Fibroblast of mammary gland (primary cell): Measurements from ENCODE around the gene FANCC.
"Not testable (repeated sequence)": the region's sequence is repeated elsewhere in the genome, so short reads cannot be mapped to it uniquely, and the experiment has no call there.

Experiments used
- DNase-seq: peaks from one replicate; pipeline ENCODE4 v3.0.0-alpha.2; 2010; ENCODE audit warnings: low read depth
- H3K4me3 ChIP-seq: 2 replicates; pipeline ENCODE4 v1.5.1; 2011; ENCODE audit warnings: low read depth, mild to moderate bottlenecking, low read length, moderate library complexity; ENCODE audit not compliant: control insufficient read depth
- CTCF ChIP-seq: conservative IDR thresholded peaks from 2 replicates; pipeline ENCODE4 v1.5.1; 2011; ENCODE audit warnings: low read depth, low read length, inconsistent platforms; ENCODE audit not compliant: control insufficient read depth, insufficient read depth

The FANCC gene

GRCh38 chr9:95225726-95226106 lies 91.8 kb downstream of the FANCC start:
- H3K4me3 ChIP-seq: no peak overlapping the region
- DNase-seq: no peak
- TF ChIP-seq CTCF: no peak

- H3K4me3 ChIP-seq: no peak overlapping the region
- peak; percentile 30 for DNase-seq
- no peak for TF ChIP-seq CTCF
Observed at GRCh38 chr9:95225076-95225725, 92.3 kb downstream of the FANCC start.

- peak; percentile 38 for DNase-seq
- no peak overlapping the region for H3K4me3 ChIP-seq
- no peak for TF ChIP-seq CTCF
Observed at GRCh38 chr9:95224376-95225019, 93.0 kb downstream of the FANCC start.

- H3K4me3 ChIP-seq, DNase-seq: not testable (repeated sequence)
Observed at GRCh38 chr9:95220352-95220751, 97.2 kb downstream of the FANCC start.

- no peak for TF ChIP-seq CTCF
- H3K4me3 ChIP-seq: no peak overlapping the region
- DNase-seq: no peak
Observed at GRCh38 chr9:95218773-95219172, 98.7 kb downstream of the FANCC start.

GRCh38 chr9:95217936-95218335 lies 99.6 kb downstream of the FANCC start:
- DNase-seq: no peak
- H3K4me3 ChIP-seq: no peak overlapping the region
- TF ChIP-seq CTCF: no peak

- no peak for DNase-seq
- no peak for TF ChIP-seq CTCF
- H3K4me3 ChIP-seq: no peak overlapping the region
Observed at GRCh38 chr9:95215336-95215898, 102.1 kb downstream of the FANCC start.
